ELR (cell line): ENCODE data around the gene SNX30.

Source experiments
- DNase-seq: peaks from one replicate; pipeline ENCODE4 v3.0.0-alpha.2; 2015; ENCODE audit warnings: low read depth

The SNX30 gene

DNA sequence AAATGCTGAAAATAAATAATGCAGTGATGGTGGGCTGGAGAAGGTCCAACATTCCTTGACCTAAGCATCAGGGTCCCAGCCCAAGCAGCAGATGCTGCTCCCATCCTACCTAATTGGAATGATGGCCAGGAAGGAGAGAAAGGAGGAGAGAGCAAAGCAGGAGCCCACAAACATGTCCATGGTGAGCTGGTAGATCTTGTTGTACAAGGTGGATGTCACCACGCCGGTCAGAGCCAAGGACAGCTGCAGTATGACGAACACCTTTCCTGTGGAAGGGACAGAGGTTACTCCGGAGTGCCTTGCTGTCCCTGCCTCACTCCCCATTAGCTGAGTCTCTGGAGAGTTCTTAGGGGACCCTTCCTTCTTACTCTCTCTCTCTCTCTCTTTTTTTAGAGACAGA is 135.8 kb downstream of the SNX30 start:
- no peak for DNase-seq

DNA sequence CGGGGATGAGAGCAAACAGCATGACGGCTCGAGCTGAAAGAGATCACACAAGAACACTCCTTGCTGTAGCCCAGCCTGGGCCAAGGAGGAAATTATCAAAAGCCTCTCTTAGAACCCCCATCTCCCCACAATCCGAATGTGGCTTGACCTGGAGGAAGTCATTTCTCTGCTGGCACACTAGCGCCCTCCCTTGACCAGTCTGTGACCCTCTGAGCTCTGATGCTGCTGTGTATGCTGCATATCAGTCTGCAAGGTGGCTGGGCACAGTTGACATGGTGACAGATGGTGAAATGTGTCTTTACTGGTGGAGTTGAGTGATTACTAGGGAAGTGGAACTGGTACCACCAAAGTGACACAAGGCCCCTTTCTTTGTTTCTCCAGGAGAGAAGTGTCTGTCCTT is 136.8 kb downstream of the SNX30 start:
- DNase-seq, result peak; percentile 16

DNA sequence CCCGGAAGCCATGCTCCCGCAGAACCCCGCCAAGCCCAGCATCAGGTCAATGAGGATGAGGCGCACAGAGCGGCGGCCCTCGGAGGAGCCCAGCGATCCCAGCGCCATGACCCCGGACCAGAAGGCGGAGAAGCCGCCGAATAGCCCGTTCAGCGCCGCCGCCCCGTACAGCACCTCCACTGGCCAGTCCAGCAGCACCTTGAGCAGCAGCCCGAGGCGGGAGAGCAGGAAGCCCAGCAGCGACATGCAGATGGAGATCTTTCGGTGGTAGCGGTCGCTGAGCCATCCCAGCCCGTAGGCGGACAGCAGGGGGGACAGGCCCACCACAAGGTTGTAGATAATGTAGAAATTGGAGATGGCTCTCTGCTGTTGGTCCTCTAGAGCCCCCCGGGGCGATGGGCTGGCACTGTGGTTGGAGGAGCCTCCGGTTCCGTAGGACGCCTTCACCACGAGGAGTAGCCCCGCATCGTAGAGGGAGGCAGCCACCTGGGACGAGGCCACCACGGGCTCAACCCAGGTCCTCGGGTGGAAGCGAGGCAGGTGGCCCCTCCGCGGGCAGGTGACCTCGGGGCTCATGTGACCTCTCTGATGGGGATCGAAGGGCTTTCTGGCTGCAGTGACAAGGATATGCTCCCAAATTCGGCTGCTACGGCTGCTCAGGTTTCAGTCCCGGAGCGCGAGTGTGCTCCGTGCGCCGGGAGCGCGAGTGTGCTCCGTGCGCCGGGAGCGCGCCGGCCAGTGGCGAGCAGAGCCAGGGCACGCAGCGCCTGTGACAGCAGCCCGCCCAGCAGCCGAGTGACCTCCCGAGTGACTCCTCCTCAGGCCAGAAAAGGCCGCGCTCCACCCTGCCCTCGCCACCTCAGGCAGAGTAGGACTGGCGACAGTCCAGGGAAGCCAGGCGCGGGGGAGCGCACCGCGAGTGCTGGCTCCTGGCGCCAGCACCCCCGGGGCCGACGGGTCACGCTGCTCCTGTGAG is 139.8 kb downstream of the SNX30 start, which contains the start of gene SLC46A2:
SLC46A2 (minus strand) TSS at position 771 of the 976 bp plus-strand sequence; CDS start at position 576, 195 bp downstream.
- peak; percentile 10 for DNase-seq

DNA sequence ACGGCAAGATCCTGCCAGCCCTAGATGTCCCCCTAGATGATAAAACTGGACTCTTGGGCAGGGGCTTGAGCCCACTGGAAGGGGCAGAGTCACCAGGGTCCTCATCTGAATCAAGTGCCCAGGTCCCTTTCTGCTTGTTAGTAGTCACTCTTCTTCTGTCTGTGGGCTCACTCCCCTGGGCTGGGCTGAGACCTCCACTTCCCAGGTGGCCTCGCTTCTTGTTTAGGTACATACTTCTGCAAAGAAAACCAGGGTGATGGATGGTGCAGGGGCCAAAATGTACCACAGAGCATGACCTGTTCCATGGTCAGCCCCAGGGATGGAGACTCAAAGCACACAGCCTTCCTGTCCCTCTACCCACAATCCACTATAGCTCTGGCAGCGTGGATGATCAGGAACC is 141.0 kb downstream of the SNX30 start:
- no peak for DNase-seq

DNA sequence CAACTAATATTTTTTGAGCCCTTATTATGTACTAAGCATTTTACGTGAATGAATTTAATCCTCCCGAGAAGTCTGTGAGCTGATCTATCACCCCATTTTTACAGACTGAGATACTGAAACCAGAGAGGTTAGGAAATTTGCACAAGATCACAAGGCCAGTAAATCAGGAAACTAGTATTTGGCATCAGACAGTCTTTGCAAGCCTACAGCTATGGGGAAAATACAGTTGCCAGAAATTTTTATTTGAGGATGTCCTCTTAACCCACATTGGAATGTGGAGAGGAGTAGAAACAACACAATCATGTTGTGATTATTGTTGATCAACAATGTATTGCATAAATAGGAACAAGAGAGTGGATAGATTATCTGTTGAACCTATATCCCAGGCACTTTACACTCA is 142.4 kb downstream of the SNX30 start:
- DNase-seq, result no peak

DNA sequence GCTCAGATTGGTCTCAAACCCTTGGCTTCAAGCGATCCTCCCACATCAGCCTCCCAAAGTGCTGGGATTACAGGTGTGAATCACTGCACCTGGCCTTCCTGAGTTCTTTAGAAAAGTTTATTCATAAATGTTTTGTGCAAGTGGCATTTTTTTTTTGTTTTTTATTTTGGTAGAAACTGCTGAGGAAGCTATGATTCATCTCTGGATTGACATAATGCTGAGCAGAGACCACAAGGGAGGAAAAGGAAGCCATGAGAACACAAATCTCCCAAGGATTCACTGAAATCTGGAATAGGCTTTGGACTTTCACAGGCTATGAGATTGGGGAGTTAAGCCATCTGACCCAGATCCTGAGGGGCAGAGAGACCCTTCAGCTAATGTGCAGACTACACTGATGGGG is 143.5 kb downstream of the SNX30 start:
- peak; percentile 56 for DNase-seq

DNA sequence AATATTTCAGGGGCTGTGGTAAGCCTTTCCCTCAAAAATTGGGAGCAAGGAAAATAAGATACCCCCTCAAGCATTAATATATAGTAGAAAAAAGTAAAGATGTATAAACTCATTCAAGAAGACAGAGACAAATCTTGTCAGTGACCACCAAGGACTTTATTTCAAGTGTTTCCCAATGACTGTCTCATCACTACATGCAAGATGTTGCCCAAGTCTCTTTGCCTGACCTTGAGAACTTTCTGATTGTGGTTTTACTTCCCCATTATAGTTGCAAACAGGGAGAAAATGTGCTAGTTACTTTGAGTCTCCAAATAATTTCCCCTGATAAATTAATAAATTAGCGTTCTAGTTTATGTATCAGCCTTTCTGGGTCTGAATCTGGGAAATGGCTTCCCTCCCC is 144.1 kb downstream of the SNX30 start:
- DNase-seq, result no peak

DNA sequence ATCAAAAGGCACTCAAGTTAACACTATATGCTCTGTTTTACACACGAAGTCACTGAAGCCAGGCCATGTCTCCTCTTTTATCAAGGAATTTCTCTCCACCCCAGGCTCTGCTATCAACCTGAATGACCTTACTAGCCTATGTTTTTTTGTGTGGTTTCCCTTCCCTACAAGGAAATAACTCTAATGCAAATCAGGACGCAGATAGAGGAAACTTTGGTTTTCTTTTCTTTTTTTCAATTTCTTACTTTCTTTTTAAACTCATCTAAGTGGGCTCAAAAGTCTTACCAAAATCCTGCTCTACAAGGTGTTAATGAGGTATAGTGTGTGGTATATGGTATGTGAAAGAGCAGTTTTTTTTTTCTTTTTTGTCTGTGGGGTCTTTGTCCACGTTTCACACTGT is 145.6 kb downstream of the SNX30 start:
- DNase-seq, result no peak

DNA sequence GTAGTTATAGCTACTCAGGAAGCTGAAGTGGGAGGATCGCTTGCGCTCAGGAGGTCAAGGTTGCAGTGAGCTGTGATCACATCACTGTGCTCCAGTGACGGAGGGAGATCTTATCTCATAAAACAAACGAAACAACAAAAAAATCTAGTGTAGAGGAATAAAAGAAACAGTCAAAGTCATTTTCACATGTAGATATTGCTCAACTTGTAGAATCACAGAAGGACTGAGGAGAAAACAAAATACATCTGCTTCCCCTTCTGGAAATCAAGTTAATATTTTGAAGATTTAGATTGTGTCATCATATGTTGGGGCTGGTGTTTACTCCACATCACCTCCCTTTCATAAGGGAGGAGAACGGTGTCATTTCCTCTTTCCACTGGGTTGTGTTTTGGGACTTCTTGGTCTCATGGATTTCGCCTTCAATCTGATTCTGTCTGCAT is 148.3 kb downstream of the SNX30 start:
- DNase-seq, result no peak

DNA sequence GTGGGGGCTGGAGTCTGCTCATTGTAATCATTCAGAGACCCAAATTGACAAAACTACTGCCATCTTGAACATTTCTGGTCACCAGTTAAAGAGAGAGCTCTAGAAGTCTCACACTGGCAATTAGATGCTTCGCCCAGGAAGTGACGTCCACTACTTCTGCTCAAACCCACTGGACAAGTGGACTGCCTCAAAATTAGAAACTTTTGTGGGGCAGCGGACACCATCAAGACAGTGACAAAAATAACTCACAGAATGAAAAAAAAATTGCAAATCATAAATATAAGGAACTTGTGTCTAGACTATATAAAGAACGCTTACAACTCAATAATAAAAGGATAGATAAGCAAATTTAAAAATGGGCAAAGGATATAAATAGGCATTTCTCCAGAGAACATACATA is 149.9 kb downstream of the SNX30 start:
- DNase-seq, result no peak

DNA sequence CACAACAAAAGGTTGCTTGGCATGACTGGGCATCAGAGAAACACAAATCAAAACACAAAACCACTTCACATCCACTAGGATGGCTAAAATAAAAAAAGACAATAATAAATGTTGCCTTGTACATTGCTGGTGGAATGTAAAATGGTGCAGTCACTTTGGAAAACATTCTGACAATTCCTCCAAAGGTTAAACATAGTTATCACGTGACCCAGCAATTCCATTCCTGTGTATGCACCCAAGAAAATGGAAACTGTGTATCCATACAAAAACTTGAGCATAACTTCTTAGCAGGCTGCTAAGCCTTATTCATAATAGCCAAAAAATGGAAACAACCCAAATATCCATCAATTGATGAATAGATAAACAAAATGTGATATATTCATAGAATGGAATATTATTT is 150.3 kb downstream of the SNX30 start:
- DNase-seq, result no peak

DNA sequence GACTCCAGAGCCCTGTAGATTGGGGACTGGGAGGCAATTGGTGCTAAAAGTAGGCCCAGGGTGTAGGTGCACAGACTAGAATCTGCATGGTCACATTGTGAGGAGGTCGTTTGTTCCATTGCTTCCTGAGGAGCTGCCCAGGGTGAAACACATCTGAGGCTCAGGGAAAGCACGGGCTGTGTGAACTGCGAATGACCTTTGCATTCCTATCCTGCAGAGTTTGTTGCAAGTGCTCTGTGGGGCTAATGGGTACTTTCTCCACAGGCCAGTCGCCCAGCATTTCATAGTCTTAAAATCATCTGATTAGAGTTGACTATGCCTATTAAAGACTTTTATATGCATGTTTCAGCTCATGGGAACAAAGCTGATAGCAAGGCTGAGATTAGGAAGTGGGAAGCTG is 154.5 kb downstream of the SNX30 start:
- no peak for DNase-seq

DNA sequence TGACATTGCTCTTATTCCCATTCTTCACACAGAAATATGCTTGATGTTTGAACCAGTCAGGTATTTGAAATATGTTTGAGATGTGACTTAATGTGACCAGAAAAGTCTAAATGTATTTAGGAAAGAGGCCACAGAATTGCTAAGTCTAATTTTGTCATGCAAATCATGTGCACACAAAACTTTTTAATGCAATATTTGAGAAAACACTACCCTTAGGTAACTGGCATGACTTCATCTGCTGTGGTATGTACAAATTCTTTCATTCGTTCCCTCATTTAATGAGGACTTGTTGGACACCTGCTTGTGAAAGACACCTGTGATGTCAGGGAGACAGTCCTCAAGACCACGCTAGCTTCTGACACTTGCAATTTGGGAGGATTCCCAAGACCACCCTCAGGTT is 161.2 kb downstream of the SNX30 start:
- no peak for DNase-seq

DNA sequence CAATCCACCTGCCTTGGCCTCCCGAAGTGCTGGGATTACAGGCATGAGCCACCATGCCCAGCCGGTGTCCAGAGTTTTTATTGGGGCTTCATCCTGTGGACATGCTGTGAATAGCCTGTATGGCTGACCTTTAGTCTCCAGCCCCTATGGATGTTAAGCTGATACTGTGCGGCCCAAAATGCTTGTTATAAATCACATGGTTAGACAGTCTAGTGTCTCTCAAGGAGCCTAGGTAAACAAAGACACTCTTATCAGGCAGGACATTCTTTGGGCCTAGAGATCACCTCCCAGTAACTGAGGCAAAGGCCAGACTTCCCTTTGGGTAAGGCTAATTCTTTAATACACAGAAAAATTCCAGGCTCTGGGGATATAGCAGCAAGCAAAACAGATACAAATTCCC is 162.1 kb downstream of the SNX30 start:
- no peak for DNase-seq

DNA sequence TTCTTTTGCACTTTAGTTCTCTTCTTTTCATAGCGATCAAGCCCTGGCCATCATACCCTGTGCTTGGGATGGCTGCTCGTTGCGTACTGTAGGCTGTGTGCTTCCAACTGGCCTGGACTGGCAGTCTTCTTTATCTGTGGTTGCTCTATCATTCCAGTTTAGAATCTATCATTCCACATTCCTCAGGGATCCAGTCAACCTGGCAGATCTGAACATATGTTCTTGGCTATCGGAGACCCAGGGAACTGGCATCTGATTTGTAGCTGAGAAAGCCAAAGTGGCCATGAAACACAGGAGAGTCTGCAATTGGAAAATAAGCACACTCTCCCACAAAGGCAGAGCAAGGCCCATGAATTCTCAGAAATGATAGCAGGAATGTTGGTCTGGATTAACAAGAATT is 162.8 kb downstream of the SNX30 start:
- DNase-seq, result no peak

DNA sequence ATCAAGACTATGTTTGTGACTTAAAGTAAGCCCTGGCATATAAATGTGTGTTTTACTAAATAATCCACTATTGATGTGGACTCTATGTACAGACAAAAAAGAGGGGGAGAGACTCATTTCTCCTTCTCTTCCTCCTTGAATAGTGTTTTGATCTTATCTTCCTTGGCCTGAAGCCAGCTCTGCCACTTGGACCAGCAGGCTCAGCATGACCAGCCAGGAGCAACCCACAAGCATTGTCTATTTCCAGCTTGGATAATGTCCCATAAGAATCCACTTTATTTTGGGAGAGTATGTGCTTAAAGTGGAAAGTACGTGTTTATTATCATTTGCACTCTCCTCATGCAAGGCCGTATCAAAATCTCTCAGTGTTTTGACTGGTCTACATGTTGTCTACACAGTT is 164.0 kb downstream of the SNX30 start:
- DNase-seq, result no peak

DNA sequence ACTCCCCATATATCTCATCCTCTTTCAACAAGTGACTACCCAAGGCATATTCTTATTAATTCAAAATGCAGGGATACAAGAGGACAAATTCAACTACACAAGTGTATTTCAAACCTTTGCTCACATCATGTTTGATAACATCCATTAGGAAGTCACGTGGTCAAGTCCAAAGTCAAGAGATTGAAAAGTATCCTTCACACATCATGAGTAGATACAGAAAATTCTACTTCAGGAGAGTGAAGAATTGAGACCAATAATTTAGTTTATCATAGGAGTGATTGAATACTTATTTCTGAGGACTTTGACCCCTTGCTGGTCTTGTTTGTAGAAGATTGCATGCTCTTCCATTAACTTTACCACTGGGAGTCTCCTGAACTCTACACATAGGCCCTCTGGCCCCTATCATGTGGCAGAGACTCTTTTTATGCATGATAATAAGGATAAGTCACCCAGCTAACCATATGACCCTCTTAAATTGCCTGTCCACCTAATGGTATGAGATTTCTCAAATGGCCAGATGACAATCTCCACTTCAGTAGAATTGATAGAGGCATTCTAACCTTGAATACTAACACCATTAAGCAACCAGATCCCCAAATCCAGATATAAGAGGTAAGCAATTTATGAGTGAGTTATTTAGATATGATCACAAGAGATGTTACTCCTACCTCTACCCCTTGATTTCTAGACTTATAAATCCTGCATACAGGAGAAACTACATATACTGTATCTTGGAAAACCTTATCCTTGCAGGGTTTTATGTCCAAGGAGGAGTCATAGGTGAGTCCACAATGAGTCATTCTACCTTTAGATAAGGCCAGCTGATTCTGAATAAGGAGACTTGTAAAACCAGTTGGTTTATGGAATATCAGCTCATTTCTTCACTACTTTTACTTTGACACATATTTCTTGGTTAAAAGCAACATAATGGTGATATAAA is 166.8 kb downstream of the SNX30 start:
- no peak for DNase-seq

DNA sequence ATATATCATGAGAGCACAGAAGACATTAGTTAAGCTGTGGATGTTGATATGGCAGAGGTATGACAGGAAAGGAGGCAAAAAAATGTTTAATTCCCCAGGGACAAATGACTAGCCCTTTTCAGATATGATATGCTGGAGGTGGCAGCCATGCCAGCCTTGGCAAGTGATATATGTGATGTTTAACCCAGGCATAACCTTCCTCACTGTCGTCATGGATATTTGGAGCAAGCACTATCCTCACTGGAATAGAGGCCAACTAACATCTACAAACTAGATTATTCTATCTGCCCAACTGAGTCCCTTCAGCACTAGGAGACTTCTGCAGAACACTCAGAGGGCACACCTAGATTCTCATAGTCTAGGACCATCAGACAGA is 167.4 kb downstream of the SNX30 start:
- no peak for DNase-seq

DNA sequence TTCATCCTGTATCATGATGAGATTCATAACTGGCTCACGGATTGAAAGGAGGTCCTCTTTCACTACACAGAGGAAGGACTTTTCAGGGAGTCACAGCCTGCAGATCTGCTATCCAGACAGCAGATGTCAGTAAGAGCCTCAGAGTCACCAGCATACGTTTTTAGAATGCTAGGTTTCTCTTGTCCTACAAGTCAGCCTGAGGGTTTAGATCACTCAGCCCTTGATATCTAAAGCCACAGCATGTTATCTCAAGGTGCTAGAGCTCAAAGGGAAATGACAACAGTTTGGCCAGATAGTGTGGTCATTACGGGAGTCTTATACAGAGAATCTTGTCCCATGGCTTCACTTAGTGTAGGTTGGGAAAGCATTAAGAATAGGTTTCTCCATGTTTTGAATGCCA is 171.0 kb downstream of the SNX30 start:
- DNase-seq, result peak; percentile 68
